ENCODE results near the gene TTF1. TPM values are rescaled to one million over a fixed set of nuclear protein-coding genes. Genes with fewer than 3 reads are reported as not detected.

Gene TTF1
- total RNA-seq, 4 donors from 2014 or later, result 5.6 to 16.5 (median 10.3) TPM

- Histone ChIP-seq H3K36me3 (no peaks in the 10 kb centered on the region), H3K27me3 (no peaks in the 10 kb centered on the region), H3K27ac (no peak overlapping the region), H3K4me1 (no peaks in the 10 kb centered on the region), H3K4me3 (no peak overlapping the region), H3K9me3 (no peaks in the 10 kb centered on the region)
- DNase-seq, result no peak
- intact Hi-C loops (cut with DNase I; ENCODE audit: low total_unique reads), result no loop called here
- TF ChIP-seq POLR2A (IDR thresholded peaks at IDR 0.05) (no peak), CTCF (IDR thresholded peaks at IDR 0.05) (no peak)
These were observed 78.1 kb downstream of the TTF1 start for GRCh38 chr9:132328580-132328979.

GRCh38 chr9:132327537-132327936, 79.1 kb downstream of the TTF1 start:
- Histone ChIP-seq H3K36me3 (no peaks in the 10 kb centered on the region), H3K27me3 (no peaks in the 10 kb centered on the region), H3K27ac (no peak overlapping the region), H3K4me3 (no peak overlapping the region), H3K9me3 (no peaks in the 10 kb centered on the region), H3K4me1 (no peaks in the 10 kb centered on the region)
- intact Hi-C loops (cut with DNase I; ENCODE audit: low total_unique reads), result no loop called here
- DNase-seq, result no peak
- TF ChIP-seq POLR2A (IDR thresholded peaks at IDR 0.05) (no peak), CTCF (IDR thresholded peaks at IDR 0.05) (no peak)

Small RNA genes lying within 50 kb of the gene (small RNA-seq; reads per million reads assigned to genes)
- gene RNU5D-2P, result not detected

Other genes with a start within 250 kb of the TTF1 start
- gene NTNG2, start 244.8 kb downstream of the TTF1 start, total RNA-seq, result 1 to 10 TPM in 2 of 4 donors, not detected in 2; 1.4 to 4.4 TPM
- gene SETX, start 51.9 kb downstream of the TTF1 start, total RNA-seq, result 100 to 1,000 TPM in 1 of 4 donors, 10 to 100 TPM in 3; 36.5 to 117 (median 60.4) TPM
- gene CFAP77, start 3.4 kb upstream of the TTF1 start, total RNA-seq, result 1 to 10 TPM in 1 of 4 donors, not detected in 3; 1.4 TPM
- not detected for gene BARHL1, start 175.8 kb upstream of the TTF1 start, total RNA-seq

All from uterus (tissue), 4 donors.